CD4-positive, alpha-beta T cell treated with Interleukin-21 for 1 hour (primary cell): ENCODE results near the gene LBX2.

ENCODE experiments used
- DNase-seq: peaks from one replicate; pipeline ENCODE4 v3.0.0-alpha.2; 2020

Gene LBX2

GRCh38 chr2:74450570-74451190 is 48.7 kb downstream of the LBX2 start:
- DNase-seq, result no peak

GRCh38 chr2:74448771-74449170 is 50.6 kb downstream of the LBX2 start:
- no peak for DNase-seq
